Peyer's patch (tissue), 4 donors: ENCODE data around the gene ANKRD66.

ENCODE experiments used
- CTCF ChIP-seq, 6 experiments: fragments of 450-650 bp in 4 of 6; fragments of 200-600 bp in 2 of 6; sonication (generic) in 1 of 6; IDR thresholded peaks; one replicate each; pipeline ENCODE4 v1.5.1; 2017 to 2019; ENCODE audit warnings: antibody characterized with exemption in 6 of 6, mild to moderate bottlenecking in 3 of 6, moderate library complexity in 1 of 6
- POLR2A ChIP-seq, 2 donors: fragments of 450-650 bp; IDR thresholded peaks; one replicate each; pipeline ENCODE4 v1.5.1; 2017; ENCODE audit warnings: antibody characterized with exemption in 2 of 2, mild to moderate bottlenecking in 2 of 2, moderate library complexity in 2 of 2

- TF ChIP-seq CTCF (IDR thresholded peaks at IDR 0.05) (no peak), POLR2A (IDR thresholded peaks at IDR 0.05) (no peak)
Measured at GRCh38 chr6:46720401-46720800, 26.3 kb upstream of the ANKRD66 start.
